ENCODE data around the gene AHCY.
"Not testable (repeated sequence)": the region's sequence is repeated elsewhere in the genome, so short reads cannot be mapped to it uniquely, and the experiment has no call there.

GRCh38 chr20:34252431-34253086, 50.6 kb downstream of the AHCY start:
- not testable (repeated sequence) for TF ChIP-seq CTCF (conservative IDR thresholded peaks at IDR 0.05); ZFX (IDR thresholded peaks at IDR 0.05)
